Kidney epithelial cell (primary cell): Measurements from ENCODE around the gene RACGAP1. TPM values are rescaled to one million over a fixed set of nuclear protein-coding genes. Genes with fewer than 3 reads are reported as not detected.
A peak's percentile ranks its signal among the peaks of the same experiment; 100 is the strongest.

ENCODE experiments used
- DNase-seq: peaks from one replicate; pipeline ENCODE4 v3.0.0-alpha.2; 2010; ENCODE audit warnings: low read depth
- H3K27me3 ChIP-seq: 2 replicates; pipeline ENCODE4 v1.6.0; 2011; ENCODE audit warnings: low read length; ENCODE audit not compliant: control insufficient read depth, insufficient read depth
- H3K36me3 ChIP-seq: 2 replicates; pipeline ENCODE4 v1.5.1; 2011; ENCODE audit warnings: low read length; ENCODE audit not compliant: control insufficient read depth, insufficient read depth
- H3K4me3 ChIP-seq: 2 replicates; pipeline ENCODE4 v1.5.1; 2011; ENCODE audit warnings: low read depth, mild to moderate bottlenecking, control low read depth, low read length
- CTCF ChIP-seq: IDR thresholded peaks from 2 replicates; pipeline ENCODE4 v1.5.1; 2011; ENCODE audit warnings: mild to moderate bottlenecking, moderate library complexity, low read length, control low read depth, inconsistent platforms; ENCODE audit not compliant: insufficient read depth, poor library complexity, severe bottlenecking
- total RNA-seq: library from RNA; depleted of rRNA; stranded (reverse); fragments of >200 nt; gene quantifications from 2 replicates; pipeline ENCODE4 v1.2.3, GENCODE V29; 2015

The RACGAP1 gene
- total RNA-seq, 1 donor from 2014 or later = 12.1 TPM

GRCh38 chr12:49963976-49964815 lies 61.1 kb downstream of the RACGAP1 start:
- TF ChIP-seq CTCF = no peak
- no peak overlapping the region for H3K4me3 ChIP-seq
- H3K36me3 ChIP-seq = no peaks in the 10 kb centered on the region
- DNase-seq = no peak
- H3K27me3 ChIP-seq = peaks cover 48% of the 10 kb centered on the region

- Histone ChIP-seq H3K36me3 (no peaks in the 10 kb centered on the region), H3K4me3 (no peak overlapping the region), H3K27me3 (peaks cover 42% of the 10 kb centered on the region)
- TF ChIP-seq CTCF = no peak
- peak; percentile 53 for DNase-seq
Observed at GRCh38 chr12:49962861-49963765, 62.2 kb downstream of the RACGAP1 start.

- no peak for TF ChIP-seq CTCF
- H3K4me3 ChIP-seq = no peak overlapping the region
- no peak for DNase-seq
- H3K36me3 ChIP-seq = no peaks in the 10 kb centered on the region
- peaks cover 41% of the 10 kb centered on the region for H3K27me3 ChIP-seq
Observed at GRCh38 chr12:49961993-49962764, 63.1 kb downstream of the RACGAP1 start.

GRCh38 chr12:49961111-49961922 lies 64.0 kb downstream of the RACGAP1 start, which contains the start of gene AQP5:
TSS of gene AQP5 (plus strand) at chr12:49961872. CDS start at chr12:49962018, 146 bp downstream.
- no peak for TF ChIP-seq CTCF
- peak within 1 kb of the TSS; percentile 13 for H3K4me3 ChIP-seq
- DNase-seq = no peak
- H3K27me3 ChIP-seq = peaks cover 38% of the 10 kb centered on the region
- no peaks in the 10 kb centered on the region for H3K36me3 ChIP-seq
